ENCODE measurements around the gene GRM7.

DNA sequence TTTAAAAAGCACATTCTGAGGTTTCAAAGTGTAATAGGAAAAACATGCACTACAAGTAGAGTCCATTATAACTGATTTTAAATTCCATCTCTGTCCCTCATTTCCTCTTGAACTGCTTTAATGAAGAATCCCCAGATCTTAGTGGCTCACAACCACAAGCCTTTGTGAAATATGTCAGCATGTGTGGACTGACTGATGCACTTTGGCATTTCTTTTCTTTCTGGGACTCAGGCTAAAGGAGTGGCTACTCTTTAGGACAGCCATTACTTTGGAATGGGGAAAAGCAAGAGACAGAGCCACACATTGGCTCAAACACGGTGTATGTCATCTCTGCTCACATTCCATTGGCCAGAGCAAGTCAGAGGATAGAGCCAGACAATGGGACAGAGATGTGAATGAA is 139.6 kb downstream of the GRM7 start:
- TF ChIP-seq, protein P1, sequence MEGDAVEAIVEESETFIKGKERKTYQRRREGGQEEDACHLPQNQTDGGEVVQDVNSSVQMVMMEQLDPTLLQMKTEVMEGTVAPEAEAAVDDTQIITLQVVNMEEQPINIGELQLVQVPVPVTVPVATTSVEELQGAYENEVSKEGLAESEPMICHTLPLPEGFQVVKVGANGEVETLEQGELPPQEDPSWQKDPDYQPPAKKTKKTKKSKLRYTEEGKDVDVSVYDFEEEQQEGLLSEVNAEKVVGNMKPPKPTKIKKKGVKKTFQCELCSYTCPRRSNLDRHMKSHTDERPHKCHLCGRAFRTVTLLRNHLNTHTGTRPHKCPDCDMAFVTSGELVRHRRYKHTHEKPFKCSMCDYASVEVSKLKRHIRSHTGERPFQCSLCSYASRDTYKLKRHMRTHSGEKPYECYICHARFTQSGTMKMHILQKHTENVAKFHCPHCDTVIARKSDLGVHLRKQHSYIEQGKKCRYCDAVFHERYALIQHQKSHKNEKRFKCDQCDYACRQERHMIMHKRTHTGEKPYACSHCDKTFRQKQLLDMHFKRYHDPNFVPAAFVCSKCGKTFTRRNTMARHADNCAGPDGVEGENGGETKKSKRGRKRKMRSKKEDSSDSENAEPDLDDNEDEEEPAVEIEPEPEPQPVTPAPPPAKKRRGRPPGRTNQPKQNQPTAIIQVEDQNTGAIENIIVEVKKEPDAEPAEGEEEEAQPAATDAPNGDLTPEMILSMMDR (IDR thresholded peaks at IDR 0.05): no peak
- TF ChIP-seq POLR2A (IDR thresholded peaks at IDR 0.05): no peak
- no peak for TF ChIP-seq POLR2AphosphoS5 (IDR thresholded peaks at IDR 0.05)
